H1 (cell line): ENCODE data around the gene PACS1. TPM values are rescaled to one million over a fixed set of nuclear protein-coding genes. Genes with fewer than 3 reads are reported as not detected.
A peak's percentile ranks its signal among the peaks of the same experiment; 100 is the strongest.

Experiments used
- CTCF ChIA-PET: fragments of 300-600 bp; sonication (Branson Sonifier 250); formaldehyde crosslinking; loops from one replicate; lab custom pipeline; 2021; ENCODE audit not compliant: partially characterized antibody; lab: Charles Lee
- POLR2A ChIA-PET: fragments of 300-600 bp; sonication (Branson Sonifier 250); formaldehyde crosslinking; loops from one replicate; lab custom pipeline; 2021; ENCODE audit warnings: inconsistent platforms; ENCODE audit not compliant: partially characterized antibody; lab: Charles Lee
- DNase-seq, 2 experiments: peaks; one replicate each; pipeline versions ENCODE4 v3.0.0 to v3.0.0-alpha.2; 2010 to 2022; ENCODE audit warnings: low spot score in 2 of 2, low read depth in 1 of 2, mixed read lengths in 1 of 2
- FAIRE-seq: peaks from 2 replicates; lab custom pipeline; 2011; peaks lifted over from hg19 to GRCh38; lab: Jason Lieb, UNC
- H2AFZ ChIP-seq: 2 replicates; pipeline ENCODE4 v1.8.1; 2012; ENCODE audit warnings: low read length, inconsistent platforms
- H2AK5ac ChIP-seq: 2 replicates; pipeline ENCODE4 v1.6.1; 2013; ENCODE audit warnings: low read depth, low read length
- H2BK120ac ChIP-seq: replicated peaks from 2 replicates; pipeline ENCODE3; 2013; ENCODE audit warnings: low read depth, low read length, inconsistent platforms
- H2BK12ac ChIP-seq: 2 replicates; pipeline ENCODE4 v1.6.1; 2013; ENCODE audit warnings: low read depth, low read length
- H2BK15ac ChIP-seq: 2 replicates; pipeline ENCODE4 v1.6.1; 2013; ENCODE audit warnings: low read length
- H2BK20ac ChIP-seq: 2 replicates; pipeline ENCODE4 v1.6.1; 2013; ENCODE audit warnings: low read length
- H2BK5ac ChIP-seq: 2 replicates; pipeline ENCODE4 v1.6.1; 2013; ENCODE audit warnings: low read depth, low read length
- H3K14ac ChIP-seq: 2 replicates; pipeline ENCODE4 v1.6.1; 2013; ENCODE audit warnings: inconsistent platforms; ENCODE audit not compliant: insufficient read length
- H3K18ac ChIP-seq: 2 replicates; pipeline ENCODE4 v1.6.1; 2013; ENCODE audit warnings: low read length; ENCODE audit errors: extremely low read depth
- H3K23ac ChIP-seq: 2 replicates; pipeline ENCODE4 v1.6.1; 2013; ENCODE audit warnings: inconsistent platforms; ENCODE audit not compliant: insufficient read length
- H3K23me2 ChIP-seq: 2 replicates; pipeline ENCODE4 v1.6.1; 2013; ENCODE audit warnings: low read depth, low read length
- H3K27ac ChIP-seq: 2 replicates; pipeline ENCODE4 v1.6.1; 2011; ENCODE audit warnings: low read depth, low read length, inconsistent platforms
- H3K27me3 ChIP-seq, 4 experiments: replicated peaks in 1 of 4; 1 replicate in 1 of 4; 2 replicates in 3 of 4; pipeline versions ENCODE4 v1.6.1 to v1.8.1; 2011 to 2013; ENCODE audit warnings: low read length in 3 of 4, mild to moderate bottlenecking in 3 of 4, inconsistent platforms in 2 of 4, mixed read lengths in 2 of 4, moderate library complexity in 1 of 4; ENCODE audit not compliant: control insufficient read depth in 3 of 4, insufficient read depth in 3 of 4; ENCODE audit errors: extremely low read depth in 1 of 4
- H3K36me3 ChIP-seq, 4 experiments: 2 replicates each; pipeline versions ENCODE4 v1.6.1 to v1.8.1; 2011 to 2013; ENCODE audit warnings: mild to moderate bottlenecking in 4 of 4, low read length in 3 of 4, moderate library complexity in 2 of 4, control low read depth in 1 of 4, inconsistent platforms in 1 of 4; ENCODE audit not compliant: insufficient read depth in 4 of 4, control insufficient read depth in 2 of 4
- H3K4ac ChIP-seq: replicated peaks from 2 replicates; pipeline ENCODE3; 2013; ENCODE audit warnings: low read length, low read depth, mixed read lengths, inconsistent platforms; ENCODE audit not compliant: insufficient read length
- H3K4me1 ChIP-seq, 4 experiments: replicated peaks in 1 of 4; 1 replicate in 1 of 4; 2 replicates in 3 of 4; pipeline versions ENCODE4 v1.6.1 to v1.8.1; 2011 to 2013; ENCODE audit warnings: low read length in 3 of 4, inconsistent platforms in 2 of 4, mixed read lengths in 1 of 4; ENCODE audit not compliant: insufficient read depth in 4 of 4, control insufficient read depth in 3 of 4
- H3K4me2 ChIP-seq, 2 experiments: 2 replicates each; pipeline versions ENCODE4 v1.6.1 to v1.8.1; 2011 to 2013; ENCODE audit warnings: low read depth in 2 of 2, low read length in 2 of 2, control low read depth in 1 of 2, inconsistent platforms in 1 of 2, mild to moderate bottlenecking in 1 of 2; ENCODE audit not compliant: insufficient read depth in 1 of 2
- H3K4me3 ChIP-seq, 4 experiments: fragments of 200-600, 300-600 bp in 1 of 4; sonication (generic), shearing (Covaris generic), sonication (Bioruptor Twin) in 1 of 4; 2 replicates each; pipeline versions ENCODE4 v1.5.1 to v1.8.1; 2011 to 2016; ENCODE audit warnings: low read length in 4 of 4, low read depth in 3 of 4, control low read depth in 2 of 4, inconsistent platforms in 2 of 4, mild to moderate bottlenecking in 2 of 4, mixed read lengths in 1 of 4, moderate library complexity in 1 of 4; ENCODE audit not compliant: insufficient read depth in 2 of 4; ENCODE audit errors: extremely low read depth in 1 of 4
- H3K56ac ChIP-seq: replicated peaks from 2 replicates; pipeline ENCODE3; 2013; ENCODE audit warnings: low read depth, mild to moderate bottlenecking, mixed read lengths, low read length, inconsistent platforms; ENCODE audit not compliant: insufficient read length
- H3K79me1 ChIP-seq: 2 replicates; pipeline ENCODE4 v1.6.1; 2013; ENCODE audit warnings: low read depth, low read length, control low read depth
- H3K79me2 ChIP-seq, 2 experiments: 2 replicates each; pipeline versions ENCODE4 v1.6.1 to v1.8.1; 2012 to 2013; ENCODE audit warnings: low read length in 2 of 2, mild to moderate bottlenecking in 2 of 2, inconsistent platforms in 1 of 2; ENCODE audit not compliant: insufficient read depth in 2 of 2, control insufficient read depth in 1 of 2
- H3K9ac ChIP-seq, 4 experiments: replicated peaks in 1 of 4; 1 replicate in 1 of 4; 2 replicates in 3 of 4; pipeline versions ENCODE4 v1.6.1 to v1.8.1; 2011 to 2013; ENCODE audit warnings: low read depth in 3 of 4, low read length in 3 of 4, control low read depth in 2 of 4, mild to moderate bottlenecking in 2 of 4, moderate library complexity in 2 of 4, inconsistent platforms in 1 of 4; ENCODE audit errors: extremely low read depth in 1 of 4
- H3K9me3 ChIP-seq, 2 experiments: 2 replicates each; pipeline versions ENCODE4 v1.6.1 to v1.8.1; 2012 to 2013; ENCODE audit warnings: mild to moderate bottlenecking in 2 of 2, moderate library complexity in 2 of 2, control low read depth in 1 of 2, inconsistent platforms in 1 of 2, low read depth in 1 of 2, low read length in 1 of 2, mixed read lengths in 1 of 2; ENCODE audit not compliant: insufficient read depth in 2 of 2
- H4K20me1 ChIP-seq, 2 experiments: replicated peaks in 1 of 2; 2 replicates each; pipeline versions ENCODE3 to v1.8.1; 2011 to 2013; ENCODE audit warnings: inconsistent platforms in 2 of 2, low read length in 2 of 2, mild to moderate bottlenecking in 1 of 2; ENCODE audit not compliant: insufficient read depth in 2 of 2, control insufficient read depth in 1 of 2
- H4K5ac ChIP-seq: 2 replicates; pipeline ENCODE4 v1.6.1; 2013; ENCODE audit warnings: low read length, low read depth, mixed read lengths, inconsistent platforms; ENCODE audit not compliant: insufficient read length
- H4K8ac ChIP-seq: 2 replicates; pipeline ENCODE4 v1.8.0; 2013; ENCODE audit warnings: mild to moderate bottlenecking, moderate library complexity, low read length, inconsistent platforms; ENCODE audit not compliant: insufficient read depth; ENCODE audit errors: extremely low read depth
- H4K91ac ChIP-seq: replicated peaks from 2 replicates; pipeline ENCODE3; 2013; ENCODE audit warnings: low read length, mixed read lengths, inconsistent platforms; ENCODE audit not compliant: insufficient read length
- E2F6 ChIP-seq: IDR thresholded peaks from 2 replicates; pipeline ENCODE4 v1.6.1; 2012; ENCODE audit warnings: inconsistent platforms
- JUND ChIP-seq: IDR thresholded peaks from 2 replicates; pipeline ENCODE4 v1.6.1; 2011; ENCODE audit warnings: mild to moderate bottlenecking, improper control_type of control experiment, low read length
- WGBS, 2 experiments: shearing (Covaris generic) in 1 of 2; methylation state at CpG; one replicate each; pipeline versions ENCODE4 v1.1.6 to v1.1.7; 2013 to 2015; ENCODE audit warnings: low lambda C conversion rate in 2 of 2, mixed read lengths in 2 of 2, inconsistent platforms in 1 of 2, low coverage in 1 of 2, missing lambda C conversion rate in 1 of 2; ENCODE audit not compliant: insufficient replicate concordance in 2 of 2, insufficient coverage in 1 of 2, insufficient read length in 1 of 2; ENCODE audit errors: extremely low coverage in 1 of 2, missing lambda C conversion rate in 1 of 2; 5-methylcytosine and 5-hydroxymethylcytosine counted together
- polyA plus RNA-seq, 7 experiments: library from polyadenylated mRNA; depleted of rRNA in 3 of 7; stranded (reverse) in 5 of 7; unstranded in 2 of 7; fragments of >200 nt in 5 of 7; fragments of 200-250 nt in 2 of 7; gene quantifications; 1 replicate in 5 of 7; 2 replicates in 1 of 7; 4 replicates in 1 of 7; pipeline versions ENCODE4 v1.2.1 to v1.2.3, GENCODE V29; 2011 to 2013; ENCODE audit warnings: missing spikeins in 2 of 7, mixed read lengths in 2 of 7
- total RNA-seq: library from RNA; stranded (reverse); fragmentation: NEBNext Ultra II Directional; extraction: Animal tissue kit (Norgen Biotek cat#: 25700); gene quantifications from 2 replicates; pipeline ENCODE4 v1.2.1, GENCODE V29; 2021
- TF ChIP-seq, protein P1 (sequence below): IDR thresholded peaks from 2 replicates; pipeline ENCODE4 v1.6.1; 2012; ENCODE audit warnings: inconsistent platforms

PACS1 gene
- total and polyA plus RNA-seq, 2 of the 8 experiments (the other 6 are each of a cell fraction or from before 2014, with no cell fraction given): 11.5 to 36.0 TPM

GRCh38 chr11:66112041-66112491 lies 42.0 kb downstream of the PACS1 start:
- Histone ChIP-seq H4K5ac (no peak overlapping the region), H2BK15ac (no peak overlapping the region), H3K4me1 (peaks cover 5 to 15% (median 10%) of the 10 kb centered on the region in 4 experiments), H3K9me3 (no peaks in the 10 kb centered on the region), H3K79me1 (no peaks in the 10 kb centered on the region), H4K20me1 (peaks cover 0 to 3% of the 10 kb centered on the region in 2 experiments), H3K56ac (no peak overlapping the region), H3K36me3 (no peaks in the 10 kb centered on the region), H4K8ac (no peak overlapping the region), H3K23me2 (no peaks in the 10 kb centered on the region), H2AFZ (no peak overlapping the region), H3K79me2 (no peaks in the 10 kb centered on the region), H2BK20ac (no peak overlapping the region), H3K14ac (no peak overlapping the region), H2AK5ac (no peak overlapping the region), H3K18ac (peak overlapping the region; percentile 55; the same call in 1 of the 2 replicates), H2BK120ac (no peak overlapping the region), H3K27ac (no peak overlapping the region), H2BK5ac (no peak overlapping the region), H3K23ac (no peak overlapping the region), H3K4ac (no peak overlapping the region), H4K91ac (no peak overlapping the region), H3K4me2 (peak overlapping the region; percentile 20 to 32; a peak in 1 of 4 replicates), H3K9ac (no peak overlapping the region), H3K27me3 (no peaks in the 10 kb centered on the region), H3K4me3 (no peak overlapping the region), H2BK12ac (no peak overlapping the region; the same call in none of the 2 replicates)
- POLR2A ChIA-PET: interaction anchor here (0.8 kb wide), 1 partner anchor 14 kb away, joined by 6 read pairs; no protein-coding TSS in a partner anchor
- TF ChIP-seq E2F6: peak; percentile 76
- TF ChIP-seq, protein P1, sequence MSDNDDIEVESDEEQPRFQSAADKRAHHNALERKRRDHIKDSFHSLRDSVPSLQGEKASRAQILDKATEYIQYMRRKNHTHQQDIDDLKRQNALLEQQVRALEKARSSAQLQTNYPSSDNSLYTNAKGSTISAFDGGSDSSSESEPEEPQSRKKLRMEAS: peak; percentile 84
- TF ChIP-seq JUND: no peak
- no peak for DNase-seq
- no peak for FAIRE-seq
- 80 to 100% methylated on average over 1 to 9 of the region's 9 CpGs for WGBS, 2 experiments
- CTCF ChIA-PET: interaction anchor here (0.7 to 1.3 kb wide), 2 partner anchors 24 to 73 kb away, joined by 3 read pairs; no protein-coding TSS in a partner anchor
